Glutamatergic neuron (in vitro differentiated cells): Measurements from ENCODE around the gene CNTNAP2. TPM values are rescaled to one million over a fixed set of nuclear protein-coding genes. Genes with fewer than 3 reads are reported as not detected.

Source experiments
- DNase-seq: peaks from one replicate; pipeline ENCODE4 v3.0.0; 2022
- H3K27ac Mint-ChIP-seq: one replicate; pipeline ENCODE4 v1.8.0; 2020; ENCODE audit warnings: mild to moderate bottlenecking, mixed read lengths, inconsistent platforms; ENCODE audit not compliant: unreplicated experiment
- H3K27me3 Mint-ChIP-seq: one replicate; pipeline ENCODE4 v1.8.0; 2020; ENCODE audit warnings: mild to moderate bottlenecking, moderate library complexity, mixed read lengths, inconsistent platforms; ENCODE audit not compliant: unreplicated experiment
- H3K36me3 Mint-ChIP-seq: one replicate; pipeline ENCODE4 v1.8.0; 2020; ENCODE audit warnings: mild to moderate bottlenecking, mixed read lengths, inconsistent platforms; ENCODE audit not compliant: unreplicated experiment
- H3K4me1 Mint-ChIP-seq: one replicate; pipeline ENCODE4 v1.8.0; 2020; ENCODE audit warnings: mild to moderate bottlenecking, low read depth, mixed read lengths, inconsistent platforms; ENCODE audit not compliant: unreplicated experiment
- H3K4me3 Mint-ChIP-seq: one replicate; pipeline ENCODE4 v1.8.0; 2020; ENCODE audit warnings: mild to moderate bottlenecking, mixed read lengths, inconsistent platforms; ENCODE audit not compliant: unreplicated experiment
- H3K9me3 Mint-ChIP-seq: one replicate; pipeline ENCODE4 v1.8.0; 2020; ENCODE audit warnings: mild to moderate bottlenecking, moderate library complexity, mixed read lengths, inconsistent platforms; ENCODE audit not compliant: unreplicated experiment
- CTCF ChIP-seq: fragments of 200-600 bp; sonication (generic); IDR thresholded peaks from one replicate; pipeline ENCODE4 v1.5.0; 2021; ENCODE audit not compliant: partially characterized antibody, unreplicated experiment
- total RNA-seq: library from RNA; stranded (reverse); fragmentation: NEBNext Ultra II Directional; extraction: Animal tissue kit (Norgen Biotek cat#: 25700); gene quantifications from one replicate; pipeline ENCODE4 v1.2.1, GENCODE V29; 2021; ENCODE audit not compliant: unreplicated experiment

The CNTNAP2 gene
- total RNA-seq, 1 donor from 2014 or later = 25.8 TPM

GRCh38 chr7:147060070-147060469, 943.5 kb downstream of the CNTNAP2 start:
- Mint-ChIP-seq H3K27me3 (no peaks in the 10 kb centered on the region), H3K9me3 (no peaks in the 10 kb centered on the region), H3K4me1 (peaks cover 4% of the 10 kb centered on the region), H3K36me3 (no peaks in the 10 kb centered on the region), H3K4me3 (no peak overlapping the region), H3K27ac (no peak overlapping the region)
- no peak for DNase-seq
- TF ChIP-seq CTCF = no peak

DNA sequence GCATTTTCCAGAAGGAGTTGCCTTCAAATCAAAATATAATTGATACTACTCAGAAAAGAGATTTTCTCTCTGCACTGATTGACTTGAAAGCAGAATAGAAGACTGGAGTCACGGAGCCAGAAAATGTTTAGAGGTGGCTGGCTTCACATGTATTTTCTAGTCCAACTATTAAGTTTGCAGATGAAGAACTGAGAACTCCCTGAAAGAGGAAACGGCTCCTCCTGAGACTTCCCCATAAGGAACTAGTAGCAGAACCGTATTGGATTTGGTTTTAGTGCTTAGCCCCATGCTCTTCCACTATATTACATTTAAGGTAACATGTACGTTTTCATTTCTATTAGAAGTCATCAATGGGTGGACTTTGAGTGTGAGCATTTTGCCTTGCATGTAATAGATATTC, 946.3 kb downstream of the CNTNAP2 start:
- TF ChIP-seq CTCF = no peak
- H3K27me3 Mint-ChIP-seq = no peaks in the 10 kb centered on the region
- H3K27ac Mint-ChIP-seq = no peak overlapping the region
- no peaks in the 10 kb centered on the region for H3K4me1 Mint-ChIP-seq
- no peak for DNase-seq
- no peaks in the 10 kb centered on the region for H3K36me3 Mint-ChIP-seq
- no peak overlapping the region for H3K4me3 Mint-ChIP-seq
- no peaks in the 10 kb centered on the region for H3K9me3 Mint-ChIP-seq

- no peaks in the 10 kb centered on the region for H3K27me3 Mint-ChIP-seq
- TF ChIP-seq CTCF = no peak
- no peaks in the 10 kb centered on the region for H3K4me1 Mint-ChIP-seq
- no peaks in the 10 kb centered on the region for H3K36me3 Mint-ChIP-seq
- no peaks in the 10 kb centered on the region for H3K9me3 Mint-ChIP-seq
- H3K4me3 Mint-ChIP-seq = no peak overlapping the region
- no peak overlapping the region for H3K27ac Mint-ChIP-seq
- DNase-seq = no peak
Measured at GRCh38 chr7:147068842-147069241, 952.2 kb downstream of the CNTNAP2 start.

- no peaks in the 10 kb centered on the region for H3K27me3 Mint-ChIP-seq
- H3K36me3 Mint-ChIP-seq = no peaks in the 10 kb centered on the region
- DNase-seq = no peak
- no peak for TF ChIP-seq CTCF
- no peaks in the 10 kb centered on the region for H3K9me3 Mint-ChIP-seq
- no peaks in the 10 kb centered on the region for H3K4me1 Mint-ChIP-seq
- H3K4me3 Mint-ChIP-seq = no peak overlapping the region
- no peak overlapping the region for H3K27ac Mint-ChIP-seq
Measured at GRCh38 chr7:147069771-147070170, 953.2 kb downstream of the CNTNAP2 start.

DNA sequence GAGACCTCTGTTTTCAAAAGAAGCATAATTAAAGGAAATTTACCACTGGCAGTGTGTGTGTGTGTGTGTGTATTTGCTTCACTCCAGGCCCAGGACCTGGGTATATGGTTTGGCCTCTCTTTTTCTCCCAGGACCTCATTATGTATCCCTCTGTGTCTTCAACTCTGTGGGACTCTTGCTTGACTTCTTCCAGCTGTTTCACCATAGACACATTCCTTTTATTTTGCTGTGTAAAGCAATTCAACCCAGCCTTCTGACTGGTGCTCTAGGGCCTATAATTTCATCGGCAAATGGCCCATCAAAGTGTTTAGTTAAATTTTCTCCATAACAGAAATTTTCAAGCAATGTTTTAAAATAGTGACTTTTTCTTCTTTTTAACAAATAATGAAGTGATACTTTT, 954.3 kb downstream of the CNTNAP2 start:
- no peak for DNase-seq
- no peak overlapping the region for H3K4me3 Mint-ChIP-seq
- no peak for TF ChIP-seq CTCF
- H3K4me1 Mint-ChIP-seq = no peaks in the 10 kb centered on the region
- no peaks in the 10 kb centered on the region for H3K36me3 Mint-ChIP-seq
- H3K27me3 Mint-ChIP-seq = no peaks in the 10 kb centered on the region
- H3K27ac Mint-ChIP-seq = no peak overlapping the region
- H3K9me3 Mint-ChIP-seq = no peaks in the 10 kb centered on the region
